ENCODE results near the gene HMGN4.

- TF ChIP-seq POLR2AphosphoS5 (IDR thresholded peaks at IDR 0.05; ENCODE audit: low read depth, low read length) (no peak; the same call in 1 of the 2 replicates), CTCF (IDR thresholded peaks at IDR 0.05) (no peak), RXRA (IDR thresholded peaks at IDR 0.05; ENCODE audit: borderline replicate concordance, low read depth) (peak; percentile 39; the same call in 1 of the 2 replicates), NFIC (IDR thresholded peaks at IDR 0.05; ENCODE audit: borderline replicate concordance) (no peak; the same call in 1 of the 2 replicates), NRF1 (IDR thresholded peaks at IDR 0.05; ENCODE audit: low read depth, low read length) (no peak), EZH2phosphoT487 (IDR thresholded peaks at IDR 0.05; ENCODE audit: borderline replicate concordance, low read depth) (no peak), GATA2 (CRISPR knock-in tag; IDR thresholded peaks at IDR 0.05) (peak; percentile 50), TCF12 (IDR thresholded peaks at IDR 0.05) (no peak; the same call in 1 of the 2 replicates)
Measured at GRCh38 chr6:26571592-26572296, 33.6 kb downstream of the HMGN4 start.

All from SK-N-SH (cell line).